NCI-H82 (cell line): ENCODE measurements around the gene ATXN7L3.
"Not testable (repeated sequence)": the region's sequence is repeated elsewhere in the genome, so short reads cannot be mapped to it uniquely, and the experiment has no call there.

Source experiments
- DNase-seq: peaks from one replicate; lab custom pipeline; 2025; lab: John Stamatoyannopoulos, UW

ATXN7L3 gene

GRCh38 chr17:44199553-44200477 lies at the start of gene ATXN7L3:
Gene ATXN7L3, minus strand, starts transcription at chr17:44199884. Its CDS starts 1,814 bp downstream, at chr17:44198070.
- DNase-seq: peak; percentile 99

GRCh38 chr17:44247876-44248736 lies 48.4 kb upstream of the ATXN7L3 start:
- DNase-seq: no peak

- no peak for DNase-seq
Measured at GRCh38 chr17:44247440-44247841, 47.8 kb upstream of the ATXN7L3 start.

- no peak for DNase-seq
Measured at GRCh38 chr17:44241106-44241624, 41.5 kb upstream of the ATXN7L3 start.

GRCh38 chr17:44237886-44238285 lies 38.2 kb upstream of the ATXN7L3 start:
- not testable (repeated sequence) for DNase-seq

- no peak for DNase-seq
Measured at GRCh38 chr17:44236444-44236991, 36.8 kb upstream of the ATXN7L3 start.

- no peak for DNase-seq
Measured at GRCh38 chr17:44235583-44235936, 35.9 kb upstream of the ATXN7L3 start.

- DNase-seq: no peak
Measured at GRCh38 chr17:44233582-44233981, 33.9 kb upstream of the ATXN7L3 start.

- DNase-seq: no peak
Measured at GRCh38 chr17:44232061-44232460, 32.4 kb upstream of the ATXN7L3 start.

- no peak for DNase-seq
Measured at GRCh38 chr17:44230140-44230539, 30.5 kb upstream of the ATXN7L3 start.

- no peak for DNase-seq
Measured at GRCh38 chr17:44229090-44229489, 29.4 kb upstream of the ATXN7L3 start.

- no peak for DNase-seq
Measured at GRCh38 chr17:44223541-44224071, 23.9 kb upstream of the ATXN7L3 start.

- DNase-seq: peak; percentile 95
Measured at GRCh38 chr17:44222112-44222869, 22.6 kb upstream of the ATXN7L3 start.

- no peak for DNase-seq
Measured at GRCh38 chr17:44221862-44222111, 22.1 kb upstream of the ATXN7L3 start.

GRCh38 chr17:44221084-44221861 lies 21.6 kb upstream of the ATXN7L3 start:
- DNase-seq: peak; percentile 93

- DNase-seq: peak; percentile 75
Measured at GRCh38 chr17:44220213-44221083, 20.8 kb upstream of the ATXN7L3 start.

- peak; percentile 87 for DNase-seq
Measured at GRCh38 chr17:44219616-44220212, 20.0 kb upstream of the ATXN7L3 start, which contains the start of gene UBTF. Gene UBTF, minus strand, starts transcription at chr17:44219675. Its CDS starts 1,446 bp downstream, at chr17:44218229.

- peak; percentile 76 for DNase-seq
Measured at GRCh38 chr17:44219108-44219615, 19.5 kb upstream of the ATXN7L3 start.
